Esophagus squamous epithelium (tissue), 5 donors: Measurements from ENCODE around the gene ZMAT2. TPM values are rescaled to one million over a fixed set of nuclear protein-coding genes. Genes with fewer than 3 reads are reported as not detected.

Experiments
- DNase-seq: peaks from one replicate; lab custom pipeline; 2025; lab: John Stamatoyannopoulos, UW
- H3K27ac ChIP-seq, 4 donors: fragments of 200-600 bp; sonication (generic); one replicate each; pipeline ENCODE4 v1.5.1; 2016 to 2019; ENCODE audit warnings: mild to moderate bottlenecking in 1 of 4
- H3K27me3 ChIP-seq, 4 donors: fragments of 200-600 bp; sonication (generic); 1 replicate in 3 of 4; 2 replicates in 1 of 4; pipeline versions ENCODE4 v1.5.1 to v1.6.0; 2017 to 2021; ENCODE audit warnings: antibody characterized with exemption in 1 of 4
- H3K36me3 ChIP-seq, 3 donors: fragments of 200-600 bp; sonication (generic); one replicate each; pipeline ENCODE4 v1.5.1; 2016 to 2019
- H3K4me1 ChIP-seq, 3 donors: fragments of 200-600 bp; sonication (generic); one replicate each; pipeline ENCODE4 v1.5.1; 2017 to 2019
- H3K4me3 ChIP-seq, 4 donors: fragments of 200-600 bp; sonication (generic); 1 replicate in 3 of 4; 2 replicates in 1 of 4; pipeline ENCODE4 v1.5.1; 2016 to 2019; ENCODE audit warnings: mild to moderate bottlenecking in 2 of 4, moderate library complexity in 1 of 4
- H3K9me3 ChIP-seq, 3 donors: fragments of 200-600 bp; sonication (generic); one replicate each; pipeline ENCODE4 v1.5.1; 2016 to 2019
- CTCF ChIP-seq, 6 experiments: fragments of 450-650 bp in 4 of 6; fragments of 200-600 bp in 2 of 6; sonication (generic) in 2 of 6; IDR thresholded peaks; one replicate each; pipeline ENCODE4 v1.5.1; 2016 to 2019; ENCODE audit warnings: antibody characterized with exemption in 6 of 6, mild to moderate bottlenecking in 4 of 6, moderate library complexity in 4 of 6
- POLR2A ChIP-seq, 4 donors: fragments of 450-650 bp; IDR thresholded peaks; one replicate each; pipeline ENCODE4 v1.6.1; 2017; ENCODE audit warnings: antibody characterized with exemption in 4 of 4, mild to moderate bottlenecking in 4 of 4, moderate library complexity in 3 of 4
- WGBS, 2 donors: methylation state at CpG; one replicate each; pipeline ENCODE4 v1.1.5; 2018; 5-methylcytosine and 5-hydroxymethylcytosine counted together
- intact Hi-C: fragments of 100-400 bp; cut with DNase I; formaldehyde crosslinking; loops from one replicate; pipeline ENCODE4 v1.15.0; 2022
- total RNA-seq, 4 donors: library from RNA; depleted of rRNA; stranded (reverse); fragments of >200 nt; gene quantifications; one replicate each; pipeline ENCODE4 v1.1.0, GENCODE V29; 2016
- donor health status: DM: yes; HTN: yes; CAD: no.

Gene ZMAT2
- total RNA-seq, 4 donors from 2014 or later = 25.2 to 52.4 (median 41.3) TPM

- no peak overlapping the region for H3K27ac ChIP-seq
- H3K36me3 ChIP-seq = peaks cover 20 to 100% (median 30%) of the 10 kb centered on the region in 3 donors
- no peaks in the 10 kb centered on the region for H3K27me3 ChIP-seq
- TF ChIP-seq POLR2A (IDR thresholded peaks at IDR 0.05) (no peak), CTCF (IDR thresholded peaks at IDR 0.05) (no peak)
- peaks cover 0 to 19% (median 0%) of the 10 kb centered on the region in 3 donors for H3K4me1 ChIP-seq
- 89% methylated on average over 1 of the region's 7 CpGs for WGBS, 2 donors
- H3K4me3 ChIP-seq = no peak overlapping the region
- no peak for DNase-seq
- intact Hi-C loops = no loop called here
- H3K9me3 ChIP-seq = no peaks in the 10 kb centered on the region
Observed at GRCh38 chr5:140671472-140672125, 28.6 kb upstream of the ZMAT2 start.

GRCh38 chr5:140672455-140673186, 27.6 kb upstream of the ZMAT2 start:
- TF ChIP-seq POLR2A (IDR thresholded peaks at IDR 0.05) (no peak), CTCF (IDR thresholded peaks at IDR 0.05) (no peak)
- no peak for DNase-seq
- no peaks in the 10 kb centered on the region for H3K27me3 ChIP-seq
- peaks cover 0 to 10% (median 0%) of the 10 kb centered on the region in 3 donors for H3K4me1 ChIP-seq
- peak overlapping the region in 3 of 4 donors; percentile 16 to 42 (median 19) for H3K4me3 ChIP-seq
- H3K27ac ChIP-seq = no peak overlapping the region
- no peaks in the 10 kb centered on the region for H3K9me3 ChIP-seq
- H3K36me3 ChIP-seq = peaks cover 29 to 100% (median 38%) of the 10 kb centered on the region in 3 donors
- WGBS, 2 donors = 64 to 78% methylated on average over 5 to 22 of the region's 70 CpGs
- intact Hi-C loops = no loop called here

GRCh38 chr5:140673187-140673976, 26.9 kb upstream of the ZMAT2 start, which contains the start of gene DND1:
Gene DND1 (minus strand): TSS chr5:140673576. CDS start chr5:140673542, 34 bp downstream.
- WGBS, 2 donors = 87 to 88% methylated on average over 39 to 40 of the region's 45 CpGs
- DNase-seq = no peak
- TF ChIP-seq POLR2A (IDR thresholded peaks at IDR 0.05) (no peak), CTCF (IDR thresholded peaks at IDR 0.05) (no peak)
- H3K36me3 ChIP-seq = peaks cover 26 to 100% (median 39%) of the 10 kb centered on the region in 3 donors
- H3K4me3 ChIP-seq = peak within 1 kb of the TSS in 3 of 4 donors; percentile 16 to 42 (median 19)
- peaks cover 0 to 10% (median 0%) of the 10 kb centered on the region in 3 donors for H3K4me1 ChIP-seq
- intact Hi-C loops = no loop called here
- no peak within 1 kb of the TSS for H3K27ac ChIP-seq
- no peaks in the 10 kb centered on the region for H3K9me3 ChIP-seq
- no peaks in the 10 kb centered on the region for H3K27me3 ChIP-seq

GRCh38 chr5:140674211-140674610, 26.0 kb upstream of the ZMAT2 start:
- peaks cover 0 to 10% (median 0%) of the 10 kb centered on the region in 3 donors for H3K4me1 ChIP-seq
- intact Hi-C loops = no loop called here
- TF ChIP-seq CTCF (IDR thresholded peaks at IDR 0.05) (no peak), POLR2A (IDR thresholded peaks at IDR 0.05) (no peak)
- WGBS, 2 donors = 69 to 84% methylated on average over 2 of the region's 2 CpGs
- no peak overlapping the region for H3K27ac ChIP-seq
- H3K27me3 ChIP-seq = no peaks in the 10 kb centered on the region
- H3K36me3 ChIP-seq = peaks cover 18 to 100% (median 31%) of the 10 kb centered on the region in 3 donors
- no peak overlapping the region for H3K4me3 ChIP-seq
- no peaks in the 10 kb centered on the region for H3K9me3 ChIP-seq
- DNase-seq = no peak
